ENCODE data around the gene CRYBB1.

GRCh38 chr22:26597480-26597879 is 20.3 kb downstream of the CRYBB1 start:
- no peak for TF ChIP-seq POLR2AphosphoS5 (IDR thresholded peaks at IDR 0.05; ENCODE audit: low read depth)
- TF ChIP-seq CTCF (conservative IDR thresholded peaks at IDR 0.05; ENCODE audit: low read depth in 2 of 2) = no peak
- no peak for TF ChIP-seq EZH2 (IDR thresholded peaks at IDR 0.05; ENCODE audit: low read depth, unreplicated experiment)
- no peak for TF ChIP-seq REST (IDR thresholded peaks at IDR 0.05; ENCODE audit: unreplicated experiment)
- TF ChIP-seq STAT1 (IDR thresholded peaks at IDR 0.05; ENCODE audit: unreplicated experiment) = no peak
- no peak for TF ChIP-seq CREB1 (CRISPR knock-in tag; IDR thresholded peaks at IDR 0.05; ENCODE audit: low read depth)
- TF ChIP-seq ETS1 (IDR thresholded peaks at IDR 0.05) = no peak
- TF ChIP-seq ZNF114 (CRISPR knock-in tag; IDR thresholded peaks at IDR 0.05) = no peak
- TF ChIP-seq NANOG (IDR thresholded peaks at IDR 0.05; ENCODE audit: borderline replicate concordance) = no peak
